Epithelial cell of proximal tubule (primary cell): Measurements from ENCODE around the gene EGLN1. TPM values are rescaled to one million over a fixed set of nuclear protein-coding genes. Genes with fewer than 3 reads are reported as not detected.
A peak's percentile ranks its signal among the peaks of the same experiment; 100 is the strongest.

Experiments used
- DNase-seq: peaks from one replicate; pipeline ENCODE4 v3.0.0-alpha.2; 2011; ENCODE audit warnings: low read depth
- H3K4me3 ChIP-seq: 2 replicates; pipeline ENCODE4 v1.5.1; 2011; ENCODE audit warnings: low read depth, mild to moderate bottlenecking, low read length
- CTCF ChIP-seq: conservative IDR thresholded peaks from 2 replicates; pipeline ENCODE4 v1.5.1; 2012; ENCODE audit warnings: low read depth, mild to moderate bottlenecking, low read length
- total RNA-seq: library from RNA; depleted of rRNA; stranded (reverse); fragments of >200 nt; gene quantifications from 2 replicates; pipeline ENCODE4 v1.2.3, GENCODE V29; 2015

The EGLN1 gene
- total RNA-seq, 1 donor from 2014 or later, result 34.5 TPM

DNA sequence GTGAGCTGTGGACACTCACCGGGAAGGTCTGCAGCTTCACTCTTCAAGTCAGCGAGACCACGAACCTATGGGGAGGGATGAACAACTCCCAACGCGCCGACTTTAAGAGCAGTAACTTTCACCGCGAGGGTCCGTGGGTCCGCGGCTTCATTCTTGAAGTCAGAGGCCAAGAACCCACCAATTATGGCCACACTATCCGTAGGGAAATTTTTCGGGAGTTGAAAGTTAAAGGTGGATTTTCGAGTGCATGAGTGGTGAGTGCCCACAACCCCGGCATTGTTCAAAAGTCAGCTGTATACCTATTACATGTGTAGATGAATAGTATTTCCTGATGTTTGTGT, 104.1 kb downstream of the EGLN1 start:
- H3K4me3 ChIP-seq, result no peak overlapping the region
- DNase-seq, result no peak
- no peak for TF ChIP-seq CTCF

DNA sequence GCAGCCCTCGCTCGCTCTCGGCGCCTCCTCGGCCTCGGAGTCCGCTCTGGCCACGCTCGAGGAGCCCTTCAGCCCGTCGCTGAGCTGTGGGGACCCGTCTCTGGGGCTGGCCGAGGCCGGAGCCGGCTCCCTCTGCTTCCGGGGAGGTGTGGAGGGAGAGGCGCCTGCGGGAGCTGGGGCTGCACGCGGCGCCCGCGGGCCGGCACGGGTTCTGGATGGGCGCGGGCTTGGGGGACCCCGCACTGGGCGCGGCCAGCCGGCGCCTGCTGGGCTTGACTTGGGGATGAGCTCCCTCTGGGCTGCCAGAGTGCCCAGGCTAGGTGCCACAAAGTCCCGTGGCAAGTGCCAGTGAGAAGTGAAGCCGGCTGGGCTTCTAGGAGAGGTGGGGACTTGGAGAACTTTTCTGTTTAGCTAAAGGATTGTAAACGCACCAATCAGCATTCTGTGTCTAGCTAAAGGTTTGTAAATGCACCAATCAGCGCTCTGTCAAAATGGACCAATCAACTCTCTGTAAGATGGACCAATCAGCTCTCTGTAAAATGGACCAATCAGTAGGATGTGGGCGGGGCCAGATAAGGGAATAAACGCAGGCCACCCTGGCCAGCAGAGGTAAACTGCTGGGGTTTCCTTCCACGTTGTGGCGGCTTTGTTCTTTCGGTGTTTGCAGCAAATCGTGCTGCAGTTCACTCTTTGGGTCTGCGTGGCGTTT, 104.6 kb downstream of the EGLN1 start:
- no peak for DNase-seq
- TF ChIP-seq CTCF, result no peak

GRCh38 chr1:231315887-231316286, 106.2 kb downstream of the EGLN1 start:
- peak; percentile 79 for TF ChIP-seq CTCF
- DNase-seq, result no peak
- no peak overlapping the region for H3K4me3 ChIP-seq

More for the DNA sequence above, 104.6 kb downstream of the EGLN1 start:
- H3K4me3 ChIP-seq, result no peak overlapping the region

Other genes starting within 250 kb of the EGLN1 start
- 35.5 and 46.3 TPM in 2 replicates for gene GNPAT, start 181.1 kb downstream of the EGLN1 start, total RNA-seq
- gene EXOC8, start 84.4 kb downstream of the EGLN1 start, total RNA-seq, result 6.7 and 8.1 TPM in 2 replicates
- 19.7 and 21.5 TPM in 2 replicates for gene SPRTN, start 84.0 kb downstream of the EGLN1 start, total RNA-seq
- gene TSNAX, start 106.4 kb upstream of the EGLN1 start, total RNA-seq, result 12.1 and 26.4 TPM in 2 replicates
- 3.1 and 4.0 TPM in 2 replicates for gene DISC1, start 204.5 kb upstream of the EGLN1 start, total RNA-seq